HG03196 (cell line): ENCODE measurements around the gene ESRRA.

Experiments used
- ATAC-seq: cut with Tn5 transposase; IDR thresholded peaks from one replicate; pipeline ENCODE4 v1.9.1; 2021; ENCODE audit not compliant: unreplicated experiment

ESRRA gene

GRCh38 chr11:64291262-64291751, 14.0 kb upstream of the ESRRA start, which contains the start of gene KCNK4:
Gene KCNK4, plus strand, starts transcription at chr11:64291302. Its CDS starts 1,717 bp downstream, at chr11:64293019.
- ATAC-seq, result no peak

- ATAC-seq, result no peak
Measured at GRCh38 chr11:64291752-64292459, 13.4 kb upstream of the ESRRA start.

- ATAC-seq, result no peak
Measured at GRCh38 chr11:64292460-64293254, 12.7 kb upstream of the ESRRA start.

GRCh38 chr11:64294774-64295173, 10.6 kb upstream of the ESRRA start:
- no peak for ATAC-seq

- no peak for ATAC-seq
Measured at GRCh38 chr11:64295760-64296159, 9.6 kb upstream of the ESRRA start.

GRCh38 chr11:64296236-64296635, 9.1 kb upstream of the ESRRA start:
- ATAC-seq, result no peak

GRCh38 chr11:64296830-64297698, 8.3 kb upstream of the ESRRA start:
- ATAC-seq, result no peak

- no peak for ATAC-seq
Measured at GRCh38 chr11:64297699-64298358, 7.5 kb upstream of the ESRRA start.

- no peak for ATAC-seq
Measured at GRCh38 chr11:64298966-64299846, 6.1 kb upstream of the ESRRA start.

- no peak for ATAC-seq
Measured at GRCh38 chr11:64299847-64300648, 5.3 kb upstream of the ESRRA start, which contains the start of gene CATSPERZ. Gene CATSPERZ, plus strand, starts transcription at chr11:64300358. Its CDS starts 53 bp downstream, at chr11:64300411.

- ATAC-seq, result no peak
Measured at GRCh38 chr11:64303109-64304031, 2.0 kb upstream of the ESRRA start.

GRCh38 chr11:64304032-64304315, 1.4 kb upstream of the ESRRA start:
- no peak for ATAC-seq

GRCh38 chr11:64304316-64305072, 830 bp upstream of the ESRRA start:
- ATAC-seq, result peak; percentile 32

- ATAC-seq, result peak; percentile 32
Measured at GRCh38 chr11:64305691-64306562, 603 bp downstream of the ESRRA start.

GRCh38 chr11:64306563-64306875, 1.2 kb downstream of the ESRRA start:
- ATAC-seq, result no peak

GRCh38 chr11:64306876-64307622, 1.7 kb downstream of the ESRRA start:
- ATAC-seq, result no peak
